Liver (tissue), 2 donors: ENCODE data around the gene ACE2.

ENCODE experiments used
- EGR1 ChIP-seq, 2 donors: IDR thresholded peaks; 2 replicates each; pipeline ENCODE4 v1.6.1; 2016 to 2018; ENCODE audit warnings: antibody characterized with exemption in 2 of 2, low read depth in 2 of 2
- RAD21 ChIP-seq, 2 donors: IDR thresholded peaks; 2 replicates each; pipeline ENCODE4 v1.6.1; 2016; ENCODE audit warnings: antibody characterized with exemption in 2 of 2, mild to moderate bottlenecking in 2 of 2
- TAF1 ChIP-seq: conservative IDR thresholded peaks from 2 replicates; pipeline ENCODE4 v1.6.1; 2016; ENCODE audit warnings: antibody characterized with exemption, mild to moderate bottlenecking
- TF ChIP-seq, protein P1 (sequence below): IDR thresholded peaks from 2 replicates; pipeline ENCODE4 v1.6.1; 2016; ENCODE audit warnings: antibody characterized with exemption
- donor health status: healthy.

DNA sequence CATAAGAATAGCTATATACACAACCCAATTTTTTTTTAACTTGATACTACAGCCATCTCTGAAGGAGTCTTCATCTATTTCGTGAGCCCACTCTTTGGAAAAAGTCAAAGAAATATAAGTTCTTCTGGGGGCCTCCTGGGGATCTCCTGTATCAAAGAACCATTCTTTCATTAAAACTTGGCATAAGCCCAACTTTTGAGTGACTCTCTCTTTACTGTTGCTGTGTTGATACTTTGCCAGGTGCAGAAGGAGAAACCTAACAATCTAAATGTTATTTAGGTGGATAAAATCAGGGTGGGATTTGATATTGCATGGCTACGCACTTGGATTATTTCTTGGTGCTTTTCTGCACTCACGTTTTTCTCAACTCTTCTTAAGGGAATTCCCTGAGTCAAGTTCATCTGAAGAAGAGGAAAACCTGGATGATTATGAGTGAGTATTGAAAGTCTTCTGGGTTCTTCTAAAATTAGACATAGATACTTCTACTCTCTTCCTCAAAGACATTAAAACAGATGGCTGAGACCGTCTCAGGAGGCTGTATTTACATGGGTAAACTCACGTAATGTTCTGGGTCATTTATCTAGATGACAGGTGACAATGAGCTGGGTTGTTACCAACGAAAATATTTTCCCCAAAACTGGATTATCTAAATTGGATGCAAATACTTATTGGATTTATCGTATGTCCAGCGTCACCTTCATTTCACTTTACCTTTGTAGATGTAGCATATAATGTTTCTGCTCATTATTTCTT, 74.9 kb downstream of the ACE2 start:
- TF ChIP-seq TAF1 (no peak), EGR1 (IDR thresholded peaks at IDR 0.05; ENCODE audit: low read depth in 2 of 2) (no peak), RAD21 (IDR thresholded peaks at IDR 0.05) (no peak)
- TF ChIP-seq, protein P1, sequence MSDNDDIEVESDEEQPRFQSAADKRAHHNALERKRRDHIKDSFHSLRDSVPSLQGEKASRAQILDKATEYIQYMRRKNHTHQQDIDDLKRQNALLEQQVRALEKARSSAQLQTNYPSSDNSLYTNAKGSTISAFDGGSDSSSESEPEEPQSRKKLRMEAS = no peak
